AG09309 (cell line): ENCODE measurements around the gene TMEM198.

Source experiments
- DNase-seq: peaks from one replicate; pipeline ENCODE4 v3.0.0-alpha.2; 2010; ENCODE audit warnings: low read depth
- H3K4me3 ChIP-seq: 2 replicates; pipeline ENCODE4 v1.5.1; 2011; ENCODE audit warnings: mild to moderate bottlenecking, low read depth, low read length, moderate library complexity; ENCODE audit not compliant: control insufficient read depth
- CTCF ChIP-seq: IDR thresholded peaks from 2 replicates; pipeline ENCODE4 v1.5.1; 2011; ENCODE audit warnings: mild to moderate bottlenecking, low read depth, low read length, inconsistent platforms; ENCODE audit not compliant: insufficient read depth, control insufficient read depth; ENCODE audit errors: missing control alignments

The TMEM198 gene

GRCh38 chr2:219545295-219545942 lies 1.6 kb downstream of the TMEM198 start:
- no peak for TF ChIP-seq CTCF
- H3K4me3 ChIP-seq, result no peak overlapping the region
- DNase-seq, result no peak

GRCh38 chr2:219545943-219546352 lies 2.1 kb downstream of the TMEM198 start:
- H3K4me3 ChIP-seq, result no peak overlapping the region
- no peak for DNase-seq
- no peak for TF ChIP-seq CTCF

GRCh38 chr2:219547621-219548020 lies 3.8 kb downstream of the TMEM198 start:
- no peak for DNase-seq
- H3K4me3 ChIP-seq, result no peak overlapping the region
- TF ChIP-seq CTCF, result no peak

- DNase-seq, result no peak
- no peak overlapping the region for H3K4me3 ChIP-seq
- no peak for TF ChIP-seq CTCF
Measured at GRCh38 chr2:219548990-219549389, 5.2 kb downstream of the TMEM198 start.

GRCh38 chr2:219549619-219550018 lies 5.8 kb downstream of the TMEM198 start:
- TF ChIP-seq CTCF, result no peak
- no peak overlapping the region for H3K4me3 ChIP-seq
- no peak for DNase-seq

GRCh38 chr2:219551441-219552381 lies 7.9 kb downstream of the TMEM198 start:
- no peak for DNase-seq
- peak overlapping the region; percentile 57 for H3K4me3 ChIP-seq

More at GRCh38 chr2:219551441-219552381, 7.9 kb downstream of the TMEM198 start:
- no peak for TF ChIP-seq CTCF
